ENCODE data around the gene RTN4.
A peak's percentile ranks its signal among the peaks of the same experiment; 100 is the strongest.

Gene RTN4

GRCh38 chr2:55010149-55010591 is 40.1 kb downstream of the RTN4 start:
- DNase-seq (ENCODE audit: low read depth), result peak; percentile 49
- no peak for TF ChIP-seq CTCF (IDR thresholded peaks at IDR 0.05; ENCODE audit: low read length, missing control alignments)
- peak overlapping the region; percentile 20 for H3K4me3 ChIP-seq (replicated peaks; ENCODE audit: low read depth, low read length)

GRCh38 chr2:55009277-55010060 is 40.8 kb downstream of the RTN4 start:
- no peak for DNase-seq (ENCODE audit: low read depth)
- no peak for TF ChIP-seq CTCF (IDR thresholded peaks at IDR 0.05; ENCODE audit: low read length, missing control alignments)
- H3K4me3 ChIP-seq (replicated peaks; ENCODE audit: low read depth, low read length), result peak overlapping the region; percentile 20

GRCh38 chr2:55006306-55006705 is 43.9 kb downstream of the RTN4 start:
- DNase-seq (ENCODE audit: low read depth), result no peak
- H3K4me3 ChIP-seq (replicated peaks; ENCODE audit: low read depth, low read length), result no peak overlapping the region
- no peak for TF ChIP-seq CTCF (IDR thresholded peaks at IDR 0.05; ENCODE audit: low read length, missing control alignments)

DNA sequence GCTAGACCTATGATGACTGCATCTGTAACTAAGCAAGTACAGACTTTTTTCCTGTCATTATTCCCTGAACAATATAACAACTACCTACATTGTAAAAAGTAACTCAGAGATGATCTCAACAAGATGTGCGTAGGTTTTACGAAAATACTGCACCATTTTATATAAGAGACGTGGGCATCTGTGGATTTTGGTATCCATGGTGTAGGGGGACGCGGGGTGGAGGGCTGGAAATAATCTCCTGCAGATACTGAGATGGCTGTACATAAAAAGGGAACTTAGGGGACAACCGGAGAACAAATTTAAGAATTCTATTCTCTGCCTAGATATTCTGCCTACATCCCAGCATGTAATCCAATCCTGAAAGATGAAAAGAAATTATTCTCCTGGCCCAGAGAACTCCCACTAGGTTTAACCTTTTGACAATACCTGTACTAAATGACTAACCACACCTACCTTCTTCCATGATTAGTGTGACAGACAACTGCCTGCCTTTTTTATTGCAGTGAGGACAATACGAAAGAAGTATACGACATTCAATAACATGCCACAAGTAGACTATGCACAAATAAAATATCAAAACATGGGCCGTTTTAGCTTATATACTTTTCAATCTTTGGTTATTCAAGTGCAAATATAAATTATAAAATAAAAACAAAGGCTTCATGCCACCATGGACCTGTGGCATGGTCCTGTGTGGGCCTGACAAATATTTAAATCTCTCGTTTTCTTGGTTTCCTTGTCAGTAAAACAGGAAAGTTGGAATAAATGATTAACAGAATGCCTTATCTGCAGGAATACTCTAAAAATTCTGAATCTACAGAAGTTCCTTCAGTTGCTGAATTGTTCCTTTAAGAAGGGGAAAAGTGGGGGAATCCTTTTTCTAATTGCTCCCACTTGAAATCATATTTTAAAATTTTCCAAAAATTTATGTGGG is 46.3 kb downstream of the RTN4 start:
- no peak for TF ChIP-seq CTCF (IDR thresholded peaks at IDR 0.05; ENCODE audit: low read length, missing control alignments)
- DNase-seq (ENCODE audit: low read depth), result no peak
- H3K4me3 ChIP-seq (replicated peaks; ENCODE audit: low read depth, low read length), result no peak overlapping the region

DNA sequence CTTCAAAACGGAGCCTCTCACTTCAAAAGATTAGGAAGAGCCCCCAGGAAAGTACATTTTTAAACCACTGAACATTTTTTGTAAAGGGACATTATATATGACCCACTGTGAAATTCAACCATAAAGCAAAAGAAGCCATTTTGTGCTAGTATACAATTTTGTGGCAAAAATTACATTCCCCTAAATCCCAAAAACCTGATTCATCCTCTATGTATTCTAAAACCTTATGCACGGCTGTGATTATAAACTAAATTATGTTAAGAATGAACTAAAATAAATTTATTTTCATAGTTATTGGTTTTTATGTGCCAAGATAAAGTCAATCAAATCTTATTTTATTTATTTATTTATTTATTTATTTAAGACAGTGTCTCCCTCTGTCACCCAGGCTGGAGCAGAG is 48.5 kb downstream of the RTN4 start:
- DNase-seq (ENCODE audit: low read depth), result no peak
- no peak for TF ChIP-seq CTCF (IDR thresholded peaks at IDR 0.05; ENCODE audit: low read length, missing control alignments)

DNA sequence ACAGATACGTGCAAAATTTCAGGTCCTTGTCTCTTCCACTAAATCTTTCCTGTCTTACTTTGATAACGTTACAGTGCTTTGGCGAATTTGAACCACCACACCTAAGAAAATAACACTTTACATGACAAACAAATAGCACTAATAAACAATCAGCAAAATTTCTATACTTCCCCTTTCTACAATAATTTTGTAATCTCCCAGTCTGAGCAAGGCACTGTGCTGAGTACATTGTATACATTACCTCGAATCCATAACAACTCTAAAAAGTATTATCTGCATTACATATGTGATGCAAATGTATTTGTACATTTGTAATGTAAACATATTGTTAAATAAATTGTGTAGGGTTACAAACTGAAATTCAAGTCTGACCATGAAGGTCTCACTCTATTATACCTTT is 49.9 kb downstream of the RTN4 start:
- no peak overlapping the region for H3K4me3 ChIP-seq (replicated peaks; ENCODE audit: low read depth, low read length)
- TF ChIP-seq CTCF (IDR thresholded peaks at IDR 0.05; ENCODE audit: low read length, missing control alignments), result no peak
- DNase-seq (ENCODE audit: low read depth), result no peak

More for the DNA sequence above, 48.5 kb downstream of the RTN4 start:
- H3K4me3 ChIP-seq (replicated peaks; ENCODE audit: low read depth, low read length), result no peak overlapping the region

Data from fibroblast of pulmonary artery (primary cell).